IPS-18a (cell line): Measurements from ENCODE around the gene CFAP99.
"Not testable (repeated sequence)": the region's sequence is repeated elsewhere in the genome, so short reads cannot be mapped to it uniquely, and the experiment has no call there.

Source experiments
- H3K27ac ChIP-seq: one replicate; pipeline ENCODE4 v1.5.1; 2013; ENCODE audit warnings: low read length
- H3K27me3 ChIP-seq: one replicate; pipeline ENCODE4 v1.6.1; 2013; ENCODE audit warnings: mild to moderate bottlenecking, low read length; ENCODE audit not compliant: control insufficient read depth, insufficient read depth
- H3K36me3 ChIP-seq: one replicate; pipeline ENCODE4 v1.6.1; 2013; ENCODE audit warnings: low read depth, low read length; ENCODE audit not compliant: control insufficient read depth
- H3K4me1 ChIP-seq: one replicate; pipeline ENCODE4 v1.6.1; 2013; ENCODE audit warnings: low read depth, low read length; ENCODE audit not compliant: control insufficient read depth
- H3K4me3 ChIP-seq: one replicate; pipeline ENCODE4 v1.5.1; 2013; ENCODE audit warnings: low read length
- H3K9ac ChIP-seq: one replicate; pipeline ENCODE4 v1.6.1; 2013; ENCODE audit warnings: mild to moderate bottlenecking, low read length, moderate library complexity
- H3K9me3 ChIP-seq: one replicate; pipeline ENCODE4 v1.6.1; 2013; ENCODE audit warnings: low read depth, low read length; ENCODE audit not compliant: control insufficient read depth

The CFAP99 gene

DNA sequence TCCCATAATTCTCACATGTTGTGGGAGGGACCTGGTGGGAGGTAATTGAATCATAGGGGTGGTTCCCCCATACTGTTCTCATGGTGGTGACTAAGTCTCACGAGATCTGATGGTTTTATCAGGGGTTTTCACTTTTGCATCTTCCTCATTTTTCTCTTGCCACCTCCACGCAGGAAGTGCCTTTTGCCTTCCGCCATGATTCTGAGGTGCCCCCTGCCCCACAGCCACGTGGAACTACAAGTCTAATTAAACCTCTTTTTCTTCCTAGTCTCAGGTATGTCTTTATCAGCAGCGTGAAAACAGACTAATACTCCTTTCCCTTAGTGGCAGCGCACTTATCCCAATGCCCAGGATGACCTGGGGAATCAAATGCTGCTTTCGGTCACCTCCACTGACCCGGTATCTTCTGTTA lies 35.5 kb upstream of the CFAP99 start:
- H3K27ac ChIP-seq = not testable (repeated sequence)

DNA sequence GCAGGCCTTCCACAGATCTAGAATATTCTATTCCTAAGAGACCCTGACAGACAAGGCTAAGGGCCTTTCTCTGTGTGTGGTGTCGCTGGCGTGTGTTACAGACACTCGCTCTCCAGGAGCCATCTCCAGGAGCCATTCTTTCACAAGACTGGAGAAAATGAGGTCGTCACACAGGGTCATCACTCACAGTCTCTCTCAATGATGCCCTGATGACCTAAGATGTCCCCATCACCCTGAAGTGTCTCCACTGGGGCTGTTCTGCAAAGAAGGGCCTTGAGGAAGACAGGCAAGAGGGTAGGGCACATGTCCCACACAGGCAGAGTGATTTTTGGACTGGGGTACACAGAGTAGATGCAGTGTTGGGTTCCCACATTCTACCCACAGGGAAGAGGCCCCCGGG lies 35.0 kb upstream of the CFAP99 start:
- Histone ChIP-seq H3K9me3 (no peaks in the 10 kb centered on the region), H3K4me1 (peaks cover 1% of the 10 kb centered on the region), H3K27me3 (no peaks in the 10 kb centered on the region), H3K36me3 (no peaks in the 10 kb centered on the region), H3K9ac (no peak overlapping the region), H3K4me3 (no peak overlapping the region), H3K27ac (no peak overlapping the region)

More for the DNA sequence above, 35.5 kb upstream of the CFAP99 start:
- H3K27me3 ChIP-seq, H3K4me1 ChIP-seq, H3K9ac ChIP-seq, H3K36me3 ChIP-seq, H3K4me3 ChIP-seq, H3K9me3 ChIP-seq: not testable (repeated sequence)

DNA sequence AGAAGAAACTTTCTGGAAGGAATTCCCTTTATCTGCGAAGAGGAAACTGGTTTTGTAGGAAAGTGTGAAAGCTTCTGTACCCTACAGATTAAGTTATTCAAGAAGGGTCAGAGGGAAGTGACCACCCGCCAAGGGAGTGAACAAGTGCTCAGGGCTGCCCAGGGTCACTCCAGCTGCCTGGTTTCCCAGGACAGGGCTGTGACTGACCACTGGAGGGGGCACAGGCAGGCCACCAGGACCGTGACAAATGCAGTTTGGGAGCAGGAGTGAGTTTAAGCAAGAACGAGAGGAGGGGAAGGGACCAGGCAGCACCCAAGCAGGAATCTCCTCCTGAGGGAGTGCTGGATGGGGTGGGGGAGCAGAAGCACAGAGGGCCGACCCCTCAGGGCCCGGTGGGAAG lies 34.5 kb upstream of the CFAP99 start:
- Histone ChIP-seq H3K4me1 (peaks cover 3% of the 10 kb centered on the region), H3K27ac (no peak overlapping the region), H3K9ac (no peak overlapping the region), H3K36me3 (no peaks in the 10 kb centered on the region), H3K27me3 (no peaks in the 10 kb centered on the region), H3K4me3 (no peak overlapping the region), H3K9me3 (no peaks in the 10 kb centered on the region)

DNA sequence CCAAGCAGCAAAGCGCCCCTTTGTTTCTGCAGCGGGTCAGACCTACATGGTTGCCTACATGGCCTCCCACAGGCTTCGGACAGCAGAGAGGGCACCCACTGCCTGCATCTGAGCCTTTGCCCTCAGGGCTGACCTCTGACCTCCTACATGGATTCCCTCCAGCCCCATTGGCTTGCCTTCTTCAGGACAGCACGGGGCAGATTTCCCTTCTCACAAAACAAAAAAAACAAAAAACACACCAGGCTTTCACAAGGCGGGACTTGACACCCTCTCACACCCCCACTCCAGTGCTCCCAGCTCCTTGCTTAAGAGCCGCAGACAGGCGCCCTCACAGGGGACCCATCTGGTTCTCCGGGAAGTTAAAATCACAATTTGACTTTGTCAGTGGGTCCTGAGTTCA lies 33.2 kb upstream of the CFAP99 start:
- Histone ChIP-seq H3K36me3 (no peaks in the 10 kb centered on the region), H3K27ac (no peak overlapping the region), H3K27me3 (peaks cover 6% of the 10 kb centered on the region), H3K9ac (no peak overlapping the region), H3K4me1 (peaks cover 13% of the 10 kb centered on the region), H3K9me3 (no peaks in the 10 kb centered on the region), H3K4me3 (no peak overlapping the region)

DNA sequence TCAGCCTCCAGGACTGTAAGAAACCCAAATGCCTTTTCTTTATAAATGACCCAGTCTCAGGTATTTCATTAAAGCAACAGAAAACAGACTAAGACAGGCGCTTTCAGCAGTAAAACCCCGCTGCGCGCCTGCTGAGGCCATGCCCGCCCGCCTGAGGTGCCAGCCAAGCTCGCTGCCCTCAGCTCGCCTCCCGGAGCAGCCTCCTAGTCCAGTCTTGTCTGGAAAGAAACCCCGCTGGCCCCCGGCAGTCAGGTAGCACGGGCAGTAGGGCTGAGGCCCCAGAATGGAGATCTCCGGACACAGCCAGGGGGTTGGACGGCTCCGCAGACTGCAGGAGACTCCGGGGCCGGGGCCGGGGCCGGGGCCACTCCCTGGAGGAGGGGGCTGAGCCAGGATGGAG lies 32.0 kb upstream of the CFAP99 start:
- H3K9me3 ChIP-seq = no peaks in the 10 kb centered on the region
- no peak overlapping the region for H3K9ac ChIP-seq
- no peak overlapping the region for H3K4me3 ChIP-seq
- H3K27ac ChIP-seq = no peak overlapping the region
- no peaks in the 10 kb centered on the region for H3K36me3 ChIP-seq
- H3K27me3 ChIP-seq = peaks cover 12% of the 10 kb centered on the region
- H3K4me1 ChIP-seq = peaks cover 23% of the 10 kb centered on the region

DNA sequence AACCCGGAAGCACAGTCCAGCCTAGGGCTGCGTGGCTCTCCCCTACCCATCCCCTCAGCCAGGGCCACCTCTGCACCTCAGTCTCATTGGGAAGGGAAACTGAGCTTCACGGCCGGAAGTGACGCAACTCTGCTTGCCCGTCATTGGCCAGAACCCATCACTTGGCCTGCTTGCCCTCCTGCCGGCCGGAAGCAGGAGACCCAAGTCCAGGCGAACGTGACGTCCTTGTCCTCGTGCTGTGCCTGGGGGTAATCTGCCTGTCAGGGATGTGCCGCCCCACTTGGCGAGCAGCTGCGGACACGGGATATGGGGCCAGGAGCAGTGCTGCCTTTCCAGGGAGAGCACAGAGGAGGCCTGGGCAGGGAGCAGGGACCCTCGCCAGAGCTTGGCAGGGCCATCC lies 31.5 kb upstream of the CFAP99 start:
- Histone ChIP-seq H3K4me1 (peaks cover 23% of the 10 kb centered on the region), H3K9me3 (no peaks in the 10 kb centered on the region), H3K9ac (no peak overlapping the region), H3K4me3 (no peak overlapping the region), H3K27me3 (peaks cover 12% of the 10 kb centered on the region), H3K36me3 (no peaks in the 10 kb centered on the region), H3K27ac (no peak overlapping the region)

DNA sequence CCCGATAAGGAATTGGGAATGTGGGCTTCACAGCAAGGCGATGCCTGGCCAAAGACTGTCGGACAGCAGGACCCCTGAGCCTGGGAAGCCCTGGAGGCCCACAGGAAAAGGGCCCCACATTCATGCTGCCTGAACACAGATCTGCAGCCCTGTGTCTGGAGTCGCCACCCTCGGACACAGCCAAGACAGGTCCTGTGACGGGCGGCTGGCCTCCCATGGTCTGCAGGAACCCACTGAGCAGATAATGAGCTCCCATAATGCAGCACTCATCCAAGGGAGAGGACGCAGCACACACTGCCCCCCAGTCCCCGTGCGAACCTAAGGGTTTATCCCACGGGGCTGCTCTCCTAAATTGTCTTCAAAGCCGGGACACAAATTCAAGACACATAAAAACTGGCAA lies 30.9 kb upstream of the CFAP99 start:
- no peaks in the 10 kb centered on the region for H3K9me3 ChIP-seq
- no peak overlapping the region for H3K9ac ChIP-seq
- peaks cover 12% of the 10 kb centered on the region for H3K27me3 ChIP-seq
- H3K27ac ChIP-seq = no peak overlapping the region
- H3K4me1 ChIP-seq = peaks cover 25% of the 10 kb centered on the region
- H3K36me3 ChIP-seq = no peaks in the 10 kb centered on the region
- no peak overlapping the region for H3K4me3 ChIP-seq

DNA sequence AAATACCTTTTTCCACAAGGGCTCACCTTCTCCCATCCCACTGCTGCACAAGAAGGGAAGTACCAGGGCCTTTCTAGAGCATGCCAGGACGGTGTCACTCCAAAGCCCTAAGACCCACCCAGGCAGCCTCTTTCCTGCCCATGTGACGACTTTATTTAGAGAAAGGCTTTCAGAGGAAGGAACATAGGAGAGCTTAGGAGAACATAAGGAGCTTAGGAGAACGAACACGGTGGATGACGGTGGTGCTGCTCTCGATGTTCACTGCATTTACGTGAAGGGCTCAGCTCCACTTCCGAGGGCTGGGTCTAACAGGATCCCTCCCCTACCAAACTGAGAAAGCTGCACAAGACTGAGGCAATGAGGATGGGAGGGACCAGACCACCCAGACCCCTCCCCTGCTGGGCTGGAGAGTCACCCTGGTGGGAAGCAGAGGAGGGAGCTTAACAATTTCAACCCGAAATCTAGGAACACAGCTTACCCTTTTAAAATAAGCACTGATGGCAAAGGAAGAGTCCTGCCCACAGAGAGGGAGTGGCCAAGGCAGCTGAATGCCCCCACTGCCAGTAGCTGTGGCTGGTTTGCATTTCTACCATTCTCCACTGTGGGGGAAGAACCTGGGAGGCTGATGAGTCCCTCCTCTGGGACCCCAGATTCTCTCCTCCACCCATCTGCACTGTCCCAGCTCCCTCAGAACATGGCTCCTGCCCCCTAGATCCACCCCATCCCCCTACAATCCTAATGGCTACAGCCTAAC lies 30.1 kb upstream of the CFAP99 start:
- Histone ChIP-seq H3K27me3 (peaks cover 12% of the 10 kb centered on the region), H3K36me3 (no peaks in the 10 kb centered on the region), H3K9me3 (no peaks in the 10 kb centered on the region), H3K4me3 (no peak overlapping the region), H3K4me1 (peaks cover 32% of the 10 kb centered on the region), H3K9ac (no peak overlapping the region), H3K27ac (no peak overlapping the region)

DNA sequence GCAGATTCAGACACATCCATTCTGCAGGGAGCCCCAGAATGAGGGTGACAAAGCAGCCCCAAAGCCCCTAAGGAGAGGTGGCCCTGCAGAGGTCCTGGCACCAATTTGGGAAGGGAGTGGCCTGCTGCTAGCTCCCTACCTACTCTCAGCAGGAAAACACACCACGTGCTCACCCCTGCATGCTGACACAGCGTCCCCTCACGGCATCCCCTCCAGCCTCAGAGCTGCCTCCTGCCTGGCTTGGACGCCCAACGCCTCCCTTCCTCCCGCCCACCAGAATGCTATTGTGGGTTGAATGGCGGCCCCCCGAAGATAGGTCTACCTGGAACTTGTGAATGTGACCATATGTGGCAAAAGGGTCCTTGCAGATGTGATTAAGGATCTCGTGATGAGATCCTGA lies 29.1 kb upstream of the CFAP99 start:
- H3K4me3 ChIP-seq = no peak overlapping the region

DNA sequence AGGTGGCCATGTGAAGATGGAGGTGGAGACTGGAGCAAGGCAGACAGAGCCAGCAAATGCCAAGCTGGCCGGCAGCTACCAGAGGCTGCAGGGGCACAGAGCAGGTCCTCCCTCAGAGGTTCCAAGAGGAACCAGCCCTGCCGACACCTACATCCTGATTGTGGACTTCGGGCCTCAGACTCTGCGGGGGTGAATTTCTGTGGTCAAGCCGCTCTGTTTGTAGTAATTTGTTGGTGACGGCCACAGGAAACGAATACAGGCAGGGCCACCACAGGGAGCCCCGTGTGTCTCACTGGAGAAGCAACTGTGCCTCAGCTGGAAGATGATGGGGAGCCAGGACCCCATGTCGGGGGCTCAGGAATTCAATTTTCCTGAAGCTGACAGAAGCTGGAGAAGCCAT lies 28.6 kb upstream of the CFAP99 start:
- Histone ChIP-seq H3K9me3 (no peaks in the 10 kb centered on the region), H3K4me3 (no peak overlapping the region), H3K27me3 (peaks cover 12% of the 10 kb centered on the region), H3K4me1 (peaks cover 38% of the 10 kb centered on the region), H3K9ac (no peak overlapping the region), H3K27ac (no peak overlapping the region), H3K36me3 (no peaks in the 10 kb centered on the region)

More for the DNA sequence above, 29.1 kb upstream of the CFAP99 start:
- H3K9ac ChIP-seq = no peak overlapping the region
- no peaks in the 10 kb centered on the region for H3K9me3 ChIP-seq
- H3K4me1 ChIP-seq = peaks cover 38% of the 10 kb centered on the region
- no peak overlapping the region for H3K27ac ChIP-seq
- peaks cover 12% of the 10 kb centered on the region for H3K27me3 ChIP-seq
- no peaks in the 10 kb centered on the region for H3K36me3 ChIP-seq

DNA sequence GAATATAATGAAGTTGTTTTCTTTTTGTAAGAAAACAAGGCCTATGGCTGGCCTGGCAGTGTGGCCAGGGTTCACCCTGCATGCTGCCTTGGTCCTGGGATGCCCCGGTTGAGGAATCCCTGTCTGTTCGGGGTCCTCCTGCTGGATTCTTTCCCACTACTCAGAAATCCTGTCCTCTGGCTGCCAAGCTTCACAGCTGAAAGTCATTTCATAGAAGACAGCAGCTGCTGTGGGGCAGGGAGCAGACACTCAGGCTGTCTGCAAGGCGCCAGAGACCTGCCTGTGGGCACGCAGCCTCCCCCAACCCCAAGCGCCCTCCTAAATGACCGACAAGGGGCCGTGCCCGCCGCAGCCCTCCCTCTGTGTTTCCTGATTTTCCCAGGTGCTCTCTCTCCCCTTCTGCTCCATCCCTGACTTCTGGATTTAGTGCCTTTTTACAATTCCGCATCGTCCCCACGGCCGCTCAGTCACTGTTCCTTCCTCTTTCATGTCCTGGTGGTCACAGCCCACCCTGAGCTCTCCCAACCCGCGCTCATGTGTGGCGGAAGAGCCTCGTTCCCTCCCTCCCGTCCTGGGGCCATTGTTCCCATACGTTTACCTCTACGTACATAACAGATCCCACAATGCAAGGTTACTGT lies 27.9 kb upstream of the CFAP99 start:
- Histone ChIP-seq H3K4me1 (peaks cover 38% of the 10 kb centered on the region), H3K27me3 (peaks cover 12% of the 10 kb centered on the region), H3K36me3 (no peaks in the 10 kb centered on the region), H3K9ac (no peak overlapping the region), H3K27ac (no peak overlapping the region), H3K4me3 (peak overlapping the region; percentile 12), H3K9me3 (no peaks in the 10 kb centered on the region)
